ENCODE measurements around the gene GALNT17.

DNA sequence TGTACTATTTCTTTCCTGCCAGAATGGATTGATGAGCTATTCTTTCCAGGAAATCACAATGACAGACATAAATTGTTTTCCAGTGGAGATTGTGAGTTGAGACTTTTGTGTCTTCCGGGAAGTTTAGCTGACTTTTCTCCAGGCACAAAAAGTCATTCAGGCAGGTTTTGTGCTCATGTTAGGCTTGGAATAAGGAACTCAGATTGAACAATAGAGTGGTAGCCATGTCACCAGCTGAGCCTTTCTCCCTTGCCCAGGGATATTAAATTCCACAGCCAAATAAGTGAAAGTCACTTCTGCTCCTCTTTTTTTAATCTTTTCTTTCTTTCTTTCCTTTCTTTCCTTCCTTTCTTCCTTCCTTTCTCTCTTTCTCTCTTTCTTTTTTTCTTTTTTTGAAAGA lies 559.6 kb downstream of the GALNT17 start:
- TF ChIP-seq, protein P1, sequence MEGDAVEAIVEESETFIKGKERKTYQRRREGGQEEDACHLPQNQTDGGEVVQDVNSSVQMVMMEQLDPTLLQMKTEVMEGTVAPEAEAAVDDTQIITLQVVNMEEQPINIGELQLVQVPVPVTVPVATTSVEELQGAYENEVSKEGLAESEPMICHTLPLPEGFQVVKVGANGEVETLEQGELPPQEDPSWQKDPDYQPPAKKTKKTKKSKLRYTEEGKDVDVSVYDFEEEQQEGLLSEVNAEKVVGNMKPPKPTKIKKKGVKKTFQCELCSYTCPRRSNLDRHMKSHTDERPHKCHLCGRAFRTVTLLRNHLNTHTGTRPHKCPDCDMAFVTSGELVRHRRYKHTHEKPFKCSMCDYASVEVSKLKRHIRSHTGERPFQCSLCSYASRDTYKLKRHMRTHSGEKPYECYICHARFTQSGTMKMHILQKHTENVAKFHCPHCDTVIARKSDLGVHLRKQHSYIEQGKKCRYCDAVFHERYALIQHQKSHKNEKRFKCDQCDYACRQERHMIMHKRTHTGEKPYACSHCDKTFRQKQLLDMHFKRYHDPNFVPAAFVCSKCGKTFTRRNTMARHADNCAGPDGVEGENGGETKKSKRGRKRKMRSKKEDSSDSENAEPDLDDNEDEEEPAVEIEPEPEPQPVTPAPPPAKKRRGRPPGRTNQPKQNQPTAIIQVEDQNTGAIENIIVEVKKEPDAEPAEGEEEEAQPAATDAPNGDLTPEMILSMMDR (optimal IDR thresholded peaks at IDR 0.05 in 1 of 3, IDR thresholded peaks at IDR 0.05 in 1 of 3, conservative IDR thresholded peaks at IDR 0.05 in 1 of 3; ENCODE audit: extremely low read depth in 1 of 3, insufficient read depth in 2 of 3, low read length in 3 of 3): no peak
- no peak for TF ChIP-seq EZH2 (IDR thresholded peaks at IDR 0.05; ENCODE audit: low read length)
